Uterus (tissue), 2 donors: Measurements from ENCODE around the gene GABRG3.

Experiments
- CTCF ChIP-seq, 4 experiments: fragments of 200-600 bp in 2 of 4; fragments of 450-650 bp in 2 of 4; sonication (generic) in 2 of 4; IDR thresholded peaks; one replicate each; pipeline ENCODE4 v1.5.1; 2016 to 2019; ENCODE audit warnings: antibody characterized with exemption in 4 of 4, mild to moderate bottlenecking in 2 of 4, moderate library complexity in 1 of 4
- POLR2A ChIP-seq, 2 donors: fragments of 450-650 bp; IDR thresholded peaks; one replicate each; pipeline ENCODE4 v1.6.1; 2016; ENCODE audit warnings: antibody characterized with exemption in 2 of 2, mild to moderate bottlenecking in 1 of 2, moderate library complexity in 1 of 2

GRCh38 chr15:27323801-27324200, 352.8 kb downstream of the GABRG3 start:
- no peak for TF ChIP-seq POLR2A (IDR thresholded peaks at IDR 0.05)
- TF ChIP-seq CTCF (IDR thresholded peaks at IDR 0.05), result no peak
